ENCODE measurements around the gene NBEAL1.
"Not testable (repeated sequence)": the region's sequence is repeated elsewhere in the genome, so short reads cannot be mapped to it uniquely, and the experiment has no call there.

The NBEAL1 gene

GRCh38 chr2:203164311-203164935 is 149.7 kb downstream of the NBEAL1 start:
- TF ChIP-seq, protein P1, sequence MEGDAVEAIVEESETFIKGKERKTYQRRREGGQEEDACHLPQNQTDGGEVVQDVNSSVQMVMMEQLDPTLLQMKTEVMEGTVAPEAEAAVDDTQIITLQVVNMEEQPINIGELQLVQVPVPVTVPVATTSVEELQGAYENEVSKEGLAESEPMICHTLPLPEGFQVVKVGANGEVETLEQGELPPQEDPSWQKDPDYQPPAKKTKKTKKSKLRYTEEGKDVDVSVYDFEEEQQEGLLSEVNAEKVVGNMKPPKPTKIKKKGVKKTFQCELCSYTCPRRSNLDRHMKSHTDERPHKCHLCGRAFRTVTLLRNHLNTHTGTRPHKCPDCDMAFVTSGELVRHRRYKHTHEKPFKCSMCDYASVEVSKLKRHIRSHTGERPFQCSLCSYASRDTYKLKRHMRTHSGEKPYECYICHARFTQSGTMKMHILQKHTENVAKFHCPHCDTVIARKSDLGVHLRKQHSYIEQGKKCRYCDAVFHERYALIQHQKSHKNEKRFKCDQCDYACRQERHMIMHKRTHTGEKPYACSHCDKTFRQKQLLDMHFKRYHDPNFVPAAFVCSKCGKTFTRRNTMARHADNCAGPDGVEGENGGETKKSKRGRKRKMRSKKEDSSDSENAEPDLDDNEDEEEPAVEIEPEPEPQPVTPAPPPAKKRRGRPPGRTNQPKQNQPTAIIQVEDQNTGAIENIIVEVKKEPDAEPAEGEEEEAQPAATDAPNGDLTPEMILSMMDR (IDR thresholded peaks at IDR 0.05; ENCODE audit: borderline replicate concordance, insufficient read depth, low read depth, low read length) = no peak
- H3K4me3 ChIP-seq (ENCODE audit: low read depth, low read length) = no peak overlapping the region

DNA sequence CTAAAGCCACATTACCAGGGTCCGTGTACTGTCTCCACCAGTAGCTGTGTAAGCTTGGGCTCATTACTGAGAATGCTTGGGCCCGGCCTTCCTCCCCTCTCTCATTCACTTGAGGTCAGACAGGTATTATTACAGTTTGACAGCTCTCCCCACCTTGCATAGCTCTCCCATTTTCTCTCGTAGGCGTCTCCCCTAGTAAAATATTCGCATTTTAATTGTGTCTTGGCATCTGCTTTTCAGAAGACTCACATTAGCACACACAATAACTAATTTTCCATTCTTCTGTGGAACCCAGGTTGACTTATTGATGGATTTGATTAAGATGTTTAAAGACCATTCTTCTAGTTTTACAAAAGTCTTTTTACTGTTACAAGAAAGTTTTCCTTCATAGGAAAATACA is 153.1 kb downstream of the NBEAL1 start:
- TF ChIP-seq, protein P1 (IDR thresholded peaks at IDR 0.05; ENCODE audit: borderline replicate concordance, insufficient read depth, low read depth, low read length) = no peak
- no peak overlapping the region for H3K4me3 ChIP-seq (ENCODE audit: low read depth, low read length)

DNA sequence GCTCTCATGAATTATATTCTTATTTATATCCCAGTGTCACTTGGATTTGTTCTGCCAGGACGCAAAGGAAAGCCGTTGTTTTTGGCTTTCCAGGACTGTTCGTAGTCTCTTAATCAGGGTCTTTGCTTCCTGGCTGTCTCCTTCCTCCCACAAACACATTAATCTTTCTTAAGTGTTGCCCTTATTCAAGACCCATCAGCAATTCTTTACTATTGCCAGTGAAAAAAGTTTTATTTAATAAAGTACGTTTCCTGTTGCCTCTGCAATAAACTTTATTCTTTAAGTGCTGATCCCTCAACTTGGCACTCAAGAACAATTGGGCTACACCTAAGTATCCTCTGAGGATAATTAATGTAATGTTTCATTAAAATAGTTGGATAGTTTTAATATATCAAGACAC is 155.8 kb downstream of the NBEAL1 start:
- no peak overlapping the region for H3K4me3 ChIP-seq (ENCODE audit: low read depth, low read length)
- TF ChIP-seq, protein P1 (IDR thresholded peaks at IDR 0.05; ENCODE audit: borderline replicate concordance, insufficient read depth, low read depth, low read length) = no peak

GRCh38 chr2:203175371-203175770 is 160.7 kb downstream of the NBEAL1 start:
- TF ChIP-seq, protein P1 (IDR thresholded peaks at IDR 0.05; ENCODE audit: borderline replicate concordance, insufficient read depth, low read depth, low read length) = no peak

GRCh38 chr2:203177361-203177760 is 162.7 kb downstream of the NBEAL1 start:
- TF ChIP-seq, protein P1 (IDR thresholded peaks at IDR 0.05; ENCODE audit: borderline replicate concordance, insufficient read depth, low read depth, low read length) = no peak
- H3K4me3 ChIP-seq (ENCODE audit: low read depth, low read length) = no peak overlapping the region

More at GRCh38 chr2:203175371-203175770, 160.7 kb downstream of the NBEAL1 start:
- H3K4me3 ChIP-seq (ENCODE audit: low read depth, low read length) = no peak overlapping the region

DNA sequence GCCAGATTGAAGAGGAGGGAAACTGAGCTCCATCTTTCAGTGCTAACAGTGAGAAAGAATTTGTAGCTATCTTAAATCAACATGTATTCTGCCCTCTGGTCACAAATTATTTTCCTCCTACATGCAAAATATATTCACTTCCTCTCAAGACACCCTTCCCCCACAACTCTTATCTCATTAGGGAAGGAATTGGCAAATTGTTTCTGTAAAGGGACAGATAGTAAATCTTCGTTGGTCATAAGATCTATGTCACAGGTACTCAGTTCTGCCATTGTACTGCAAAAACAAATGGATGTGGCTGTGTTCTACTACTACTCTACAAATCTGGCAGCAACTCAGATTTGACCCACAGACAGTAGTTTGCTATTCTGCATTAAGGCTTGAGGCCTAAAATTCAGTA is 171.2 kb downstream of the NBEAL1 start:
- no peak overlapping the region for H3K4me3 ChIP-seq (ENCODE audit: low read depth, low read length)
- TF ChIP-seq, protein P1 (IDR thresholded peaks at IDR 0.05; ENCODE audit: borderline replicate concordance, insufficient read depth, low read depth, low read length) = no peak

DNA sequence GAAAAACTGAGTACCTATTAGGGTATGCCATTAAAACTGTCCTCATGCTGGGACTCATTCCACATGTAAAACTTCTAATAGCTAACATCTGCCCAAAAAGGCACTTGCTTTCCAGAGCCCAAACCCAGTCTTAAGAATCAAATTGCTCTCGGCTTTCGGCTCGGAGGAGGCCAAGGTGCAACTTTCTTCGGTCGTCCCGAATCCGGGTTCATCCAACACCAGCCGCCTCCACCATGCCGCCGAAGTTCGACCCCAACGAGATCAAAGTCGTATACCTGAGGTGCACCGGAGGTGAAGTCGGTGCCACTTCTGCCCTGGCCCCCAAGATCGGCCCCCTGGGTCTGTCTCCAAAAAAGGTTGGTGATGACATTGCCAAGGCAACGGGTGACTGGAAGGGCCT is 175.9 kb downstream of the NBEAL1 start:
- not testable (repeated sequence) for H3K4me3 ChIP-seq (ENCODE audit: low read depth, low read length)

DNA sequence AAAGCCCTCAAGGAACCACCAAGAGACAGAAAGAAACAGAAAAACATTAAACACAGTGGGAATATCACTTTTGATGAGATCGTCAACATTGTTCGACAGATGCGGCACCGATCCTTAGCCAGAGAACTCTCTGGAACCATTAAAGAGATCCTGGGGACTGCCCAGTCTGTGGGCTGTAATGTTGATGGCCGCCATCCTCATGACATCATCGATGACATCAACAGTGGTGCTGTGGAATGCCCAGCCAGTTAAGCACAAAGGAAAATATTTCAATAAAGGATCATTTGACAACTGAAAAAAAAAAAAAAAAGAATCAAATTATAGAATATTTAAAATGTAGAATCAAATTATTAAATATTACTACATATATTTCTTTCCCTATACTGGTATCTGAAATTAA is 176.4 kb downstream of the NBEAL1 start:
- H3K4me3 ChIP-seq (ENCODE audit: low read depth, low read length) = not testable (repeated sequence)

Data from GM12875 (cell line).